HEK293T (cell line): ENCODE measurements around the gene SSH2.
"Not testable (repeated sequence)": the region's sequence is repeated elsewhere in the genome, so short reads cannot be mapped to it uniquely, and the experiment has no call there.

ENCODE experiments used
- CTCF ChIA-PET: fragments of 350-600 bp; formaldehyde crosslinking; extraction: SDS; loops from one replicate; lab custom pipeline; 2021; ENCODE audit warnings: antibody characterized with exemption, inconsistent platforms; lab: Yijun Ruan, JAX
- POLR2A ChIA-PET: fragments of 350-600 bp; formaldehyde crosslinking; extraction: SDS; loops from one replicate; lab custom pipeline; 2020; ENCODE audit warnings: antibody characterized with exemption, inconsistent platforms; lab: Yijun Ruan, JAX
- DNase-seq: peaks from one replicate; pipeline ENCODE4 v3.0.0; 2012; ENCODE audit warnings: mixed read lengths; ENCODE audit errors: extremely low spot score
- ARNT ChIP-seq: fragments of 450-650 bp; IDR thresholded peaks from 2 replicates; pipeline ENCODE4 v1.6.1; 2017; ENCODE audit warnings: mild to moderate bottlenecking
- BHLHE40 ChIP-seq: fragments of 450-650 bp; IDR thresholded peaks from 2 replicates; pipeline ENCODE4 v1.6.1; 2016; ENCODE audit warnings: mild to moderate bottlenecking, moderate library complexity, borderline replicate concordance
- CTBP1 ChIP-seq: fragments of 450-650 bp; IDR thresholded peaks from 2 replicates; pipeline ENCODE4 v1.6.1; 2016; ENCODE audit warnings: borderline replicate concordance
- ELF4 ChIP-seq: fragments of 450-650 bp; IDR thresholded peaks from 2 replicates; pipeline ENCODE4 v1.6.1; 2017; ENCODE audit warnings: antibody characterized with exemption
- FOXA1 ChIP-seq: fragments of 450-650 bp; IDR thresholded peaks from 2 replicates; pipeline ENCODE4 v1.6.1; 2016; ENCODE audit warnings: mild to moderate bottlenecking
- FOXK2 ChIP-seq: fragments of 450-650 bp; IDR thresholded peaks from 2 replicates; pipeline ENCODE4 v1.6.1; 2016; ENCODE audit warnings: mild to moderate bottlenecking
- FOXM1 ChIP-seq: fragments of 450-650 bp; IDR thresholded peaks from 2 replicates; pipeline ENCODE4 v1.6.1; 2017; ENCODE audit warnings: mild to moderate bottlenecking, borderline replicate concordance
- HDGF ChIP-seq: fragments of 450-650 bp; IDR thresholded peaks from 2 replicates; pipeline ENCODE4 v1.6.1; 2017; ENCODE audit warnings: antibody characterized with exemption, borderline replicate concordance
- L3MBTL2 ChIP-seq: fragments of 450-650 bp; conservative IDR thresholded peaks from 2 replicates; pipeline ENCODE4 v1.6.1; 2016; ENCODE audit warnings: mild to moderate bottlenecking
- LEF1 ChIP-seq: fragments of 450-650 bp; IDR thresholded peaks from 2 replicates; pipeline ENCODE4 v1.6.1; 2017; ENCODE audit warnings: mild to moderate bottlenecking, borderline replicate concordance
- NFRKB ChIP-seq: fragments of 450-650 bp; IDR thresholded peaks from 2 replicates; pipeline ENCODE4 v1.6.1; 2016; ENCODE audit warnings: mild to moderate bottlenecking, moderate library complexity
- SP1 ChIP-seq: fragments of 450-650 bp; IDR thresholded peaks from 2 replicates; pipeline ENCODE4 v1.6.1; 2017
- SUZ12 ChIP-seq: fragments of 450-650 bp; IDR thresholded peaks from 2 replicates; pipeline ENCODE4 v1.6.1; 2016; ENCODE audit warnings: mild to moderate bottlenecking
- TARDBP ChIP-seq: fragments of 450-650 bp; IDR thresholded peaks from 2 replicates; pipeline ENCODE4 v1.6.1; 2016
- ZNF384 ChIP-seq: fragments of 450-650 bp; IDR thresholded peaks from 2 replicates; pipeline ENCODE4 v1.6.1; 2016
- TF ChIP-seq, protein P1 (sequence below): fragments of 450-650 bp; IDR thresholded peaks from 2 replicates; pipeline ENCODE4 v1.6.1; 2016

The SSH2 gene

DNA sequence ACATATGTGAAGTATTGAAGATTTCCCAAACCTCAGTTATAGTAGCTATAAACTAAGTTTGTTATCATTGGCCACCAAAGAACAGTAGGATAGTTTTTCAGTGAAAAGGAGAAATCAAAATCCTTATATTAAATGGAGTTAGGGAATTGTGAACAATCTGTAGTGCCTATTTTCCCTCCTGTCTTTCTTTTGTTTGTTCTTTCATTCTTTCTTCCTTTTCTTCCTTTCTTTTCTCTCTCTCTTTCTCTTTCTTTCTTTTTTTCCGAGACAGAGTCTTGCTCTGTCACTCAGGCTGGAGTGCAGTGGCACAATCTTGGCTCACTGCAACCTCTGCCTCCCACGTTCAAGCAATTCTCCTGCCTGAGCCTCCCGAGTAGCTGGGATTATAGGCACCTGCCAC, 48.8 kb downstream of the SSH2 start:
- ChIA-PET CTCF (interaction anchor here (0.6 kb wide), 1 partner anchor 9 kb away, joined by 4 read pairs; no protein-coding TSS in a partner anchor), POLR2A (interaction anchor here (2.5 kb wide), 1 partner anchor 49 kb away, joined by 10 read pairs; the partner anchor contains the start of gene SSH2)
- TF ChIP-seq HDGF, result no peak
- TF ChIP-seq FOXM1, result no peak
- no peak for TF ChIP-seq ELF4
- TF ChIP-seq LEF1, result no peak
- no peak for TF ChIP-seq L3MBTL2
- TF ChIP-seq ARNT, result no peak
- TF ChIP-seq SP1, result no peak
- no peak for TF ChIP-seq ZNF384
- TF ChIP-seq TARDBP, result no peak
- no peak for DNase-seq

- ChIA-PET CTCF (interaction anchor here (0.5 kb wide), 1 partner anchor 100 kb away, joined by 3 read pairs; no protein-coding TSS in a partner anchor), POLR2A (interaction anchor here (2.5 kb wide), 1 partner anchor 50 kb away, joined by 10 read pairs; the partner anchor contains the start of gene SSH2)
- no peak for DNase-seq
These were observed 50.0 kb downstream of the SSH2 start for GRCh38 chr17:29880031-29880430.

GRCh38 chr17:29874931-29875596, 55.0 kb downstream of the SSH2 start:
- TF ChIP-seq, protein P1, sequence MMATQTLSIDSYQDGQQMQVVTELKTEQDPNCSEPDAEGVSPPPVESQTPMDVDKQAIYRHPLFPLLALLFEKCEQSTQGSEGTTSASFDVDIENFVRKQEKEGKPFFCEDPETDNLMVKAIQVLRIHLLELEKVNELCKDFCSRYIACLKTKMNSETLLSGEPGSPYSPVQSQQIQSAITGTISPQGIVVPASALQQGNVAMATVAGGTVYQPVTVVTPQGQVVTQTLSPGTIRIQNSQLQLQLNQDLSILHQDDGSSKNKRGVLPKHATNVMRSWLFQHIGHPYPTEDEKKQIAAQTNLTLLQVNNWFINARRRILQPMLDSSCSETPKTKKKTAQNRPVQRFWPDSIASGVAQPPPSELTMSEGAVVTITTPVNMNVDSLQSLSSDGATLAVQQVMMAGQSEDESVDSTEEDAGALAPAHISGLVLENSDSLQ, result no peak
- TF ChIP-seq ZNF384, result no peak
- no peak for TF ChIP-seq ARNT
- TF ChIP-seq FOXK2, result no peak
- no peak for TF ChIP-seq LEF1
- ChIA-PET POLR2A (no interaction called here), CTCF (interaction anchor here (0.5 kb wide), 1 partner anchor 229 kb away, joined by 4 read pairs; no protein-coding TSS in a partner anchor)
- no peak for DNase-seq

More at GRCh38 chr17:29880031-29880430, 50.0 kb downstream of the SSH2 start:
- TF ChIP-seq ELF4 (no peak), BHLHE40 (no peak), SUZ12 (no peak), SP1 (no peak), ZNF384 (no peak), FOXA1 (no peak), FOXK2 (no peak), L3MBTL2 (no peak), ARNT (no peak), HDGF (no peak), LEF1 (no peak), CTBP1 (no peak), NFRKB (no peak), TARDBP (no peak), FOXM1 (no peak)
- TF ChIP-seq, protein P1, result no peak

- not testable (repeated sequence) for DNase-seq
- CTCF ChIA-PET, result interaction anchor here (0.5 kb wide), 1 partner anchor 230 kb away, joined by 4 read pairs; no protein-coding TSS in a partner anchor
These were observed 55.7 kb downstream of the SSH2 start for GRCh38 chr17:29874358-29874757.

GRCh38 chr17:29873476-29873875, 56.6 kb downstream of the SSH2 start:
- ChIA-PET CTCF (interaction anchor here (0.6 to 1.1 kb wide), 4 partner anchors 13 to 1516 kb away, joined by 3 to 10 read pairs (median 4); no protein-coding TSS in a partner anchor), POLR2A (interaction anchor here (1.4 kb wide), 1 partner anchor 57 kb away, joined by 3 read pairs; the partner anchor contains the start of gene SSH2)
- TF ChIP-seq SUZ12 (no peak), CTBP1 (no peak), ZNF384 (no peak), ARNT (no peak), FOXM1 (no peak)
- TF ChIP-seq, protein P1, result no peak
- no peak for DNase-seq

More at GRCh38 chr17:29874358-29874757, 55.7 kb downstream of the SSH2 start:
- POLR2A ChIA-PET, result not testable (repeated sequence)

GRCh38 chr17:29870836-29871465, 59.1 kb downstream of the SSH2 start:
- TF ChIP-seq BHLHE40 (no peak), CTBP1 (no peak), ZNF384 (no peak), ARNT (no peak), TARDBP (no peak), NFRKB (no peak), FOXK2 (no peak), ELF4 (no peak), SUZ12 (no peak), LEF1 (no peak), SP1 (no peak), FOXM1 (no peak), HDGF (no peak), L3MBTL2 (no peak), FOXA1 (no peak)
- TF ChIP-seq, protein P1, result no peak
- POLR2A ChIA-PET, result interaction anchor here (1.5 kb wide), 1 partner anchor 60 kb away, joined by 8 read pairs; the partner anchor contains the start of gene SSH2
- DNase-seq, result no peak
- CTCF ChIA-PET, result interaction anchor here (1.0 kb wide), 1 partner anchor 60 kb away, joined by 3 read pairs; no protein-coding TSS in a partner anchor
